HFFc6 (cell line): ENCODE data around the gene MTA3. TPM values are rescaled to one million over a fixed set of nuclear protein-coding genes. Genes with fewer than 3 reads are reported as not detected.
A peak's percentile ranks its signal among the peaks of the same experiment; 100 is the strongest.

Experiments
- DNase-seq: peaks from one replicate; pipeline ENCODE4 v3.0.0-alpha.2; 2018
- H3K27ac Mint-ChIP-seq: 2 replicates; pipeline ENCODE4 v1.8.0; 2020; ENCODE audit warnings: mild to moderate bottlenecking, mixed read lengths
- H3K27me3 Mint-ChIP-seq: 2 replicates; pipeline ENCODE4 v1.8.0; 2021; ENCODE audit warnings: mild to moderate bottlenecking, moderate library complexity, mixed read lengths; ENCODE audit not compliant: insufficient read depth
- H3K36me3 Mint-ChIP-seq: 2 replicates; pipeline ENCODE4 v1.8.0; 2021; ENCODE audit warnings: low read depth, mixed read lengths
- H3K4me1 Mint-ChIP-seq: 2 replicates; pipeline ENCODE4 v1.8.0; 2020; ENCODE audit warnings: low read depth, mixed read lengths
- H3K4me3 Mint-ChIP-seq: 2 replicates; pipeline ENCODE4 v1.8.0; 2020; ENCODE audit warnings: mild to moderate bottlenecking, moderate library complexity, mixed read lengths
- H3K9me3 Mint-ChIP-seq: 2 replicates; pipeline ENCODE4 v1.8.0; 2020; ENCODE audit warnings: mild to moderate bottlenecking, mixed read lengths
- CTCF ChIP-seq: fragments of 200-600 bp; sonication (generic); IDR thresholded peaks from 2 replicates; pipeline ENCODE4 v1.5.0; 2021; ENCODE audit warnings: antibody characterized with exemption, mild to moderate bottlenecking
- total RNA-seq, 6 experiments: library from RNA; stranded (reverse); fragmentation: NEBNext Ultra II Directional; extraction: Animal tissue kit (Norgen Biotek cat#: 25700); gene quantifications; 2 replicates in 1 of 6; 3 replicates in 5 of 6; pipeline ENCODE4 v1.2.3, GENCODE V29; 2021

Gene MTA3
- total RNA-seq, 6 experiments from 2014 or later, result 26.2 to 33.4 (median 30.7) TPM

GRCh38 chr2:42645551-42645950 lies 77.1 kb downstream of the MTA3 start:
- no peaks in the 10 kb centered on the region for H3K9me3 Mint-ChIP-seq
- no peak for TF ChIP-seq CTCF
- H3K27ac Mint-ChIP-seq, result no peak overlapping the region
- H3K27me3 Mint-ChIP-seq, result no peaks in the 10 kb centered on the region
- peaks cover 19% of the 10 kb centered on the region for H3K36me3 Mint-ChIP-seq
- H3K4me1 Mint-ChIP-seq, result peaks cover 24% of the 10 kb centered on the region
- DNase-seq, result peak; percentile 10
- H3K4me3 Mint-ChIP-seq, result no peak overlapping the region

GRCh38 chr2:42648796-42649195 lies 80.4 kb downstream of the MTA3 start:
- H3K27ac Mint-ChIP-seq, result no peak overlapping the region
- DNase-seq, result no peak
- no peak overlapping the region for H3K4me3 Mint-ChIP-seq
- no peaks in the 10 kb centered on the region for H3K27me3 Mint-ChIP-seq
- no peaks in the 10 kb centered on the region for H3K9me3 Mint-ChIP-seq
- TF ChIP-seq CTCF, result no peak
- H3K4me1 Mint-ChIP-seq, result peaks cover 26% of the 10 kb centered on the region
- peaks cover 19% of the 10 kb centered on the region for H3K36me3 Mint-ChIP-seq

DNA sequence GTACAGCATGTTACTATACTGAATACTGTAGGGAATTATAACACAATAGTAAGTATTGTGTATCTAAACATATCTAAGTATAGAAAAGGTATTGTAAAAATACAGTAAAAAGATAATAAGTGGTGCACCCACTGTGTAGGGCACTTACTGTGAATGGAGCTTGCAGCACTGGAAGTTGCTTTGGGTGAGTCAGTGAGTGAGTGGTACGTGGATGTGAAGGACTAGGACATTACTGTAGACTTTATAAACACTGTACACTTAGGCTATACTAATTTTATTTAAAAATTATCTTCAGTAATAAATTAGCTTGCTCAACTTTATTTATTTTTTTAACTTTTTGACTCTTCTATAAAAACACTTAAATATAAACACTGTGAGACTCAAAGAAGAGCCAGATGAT lies 82.6 kb downstream of the MTA3 start:
- peaks cover 26% of the 10 kb centered on the region for H3K4me1 Mint-ChIP-seq
- no peaks in the 10 kb centered on the region for H3K27me3 Mint-ChIP-seq
- no peaks in the 10 kb centered on the region for H3K9me3 Mint-ChIP-seq
- no peak overlapping the region for H3K27ac Mint-ChIP-seq
- peaks cover 7% of the 10 kb centered on the region for H3K36me3 Mint-ChIP-seq
- H3K4me3 Mint-ChIP-seq, result no peak overlapping the region
- DNase-seq, result no peak
- TF ChIP-seq CTCF, result no peak

GRCh38 chr2:42652086-42652485 lies 83.7 kb downstream of the MTA3 start:
- Mint-ChIP-seq H3K4me3 (no peak overlapping the region), H3K9me3 (no peaks in the 10 kb centered on the region), H3K4me1 (peaks cover 24% of the 10 kb centered on the region), H3K36me3 (no peaks in the 10 kb centered on the region), H3K27ac (no peak overlapping the region), H3K27me3 (no peaks in the 10 kb centered on the region)
- TF ChIP-seq CTCF, result no peak
- no peak for DNase-seq

GRCh38 chr2:42653039-42653438 lies 84.6 kb downstream of the MTA3 start:
- H3K27me3 Mint-ChIP-seq, result no peaks in the 10 kb centered on the region
- DNase-seq, result no peak
- no peak for TF ChIP-seq CTCF
- H3K36me3 Mint-ChIP-seq, result no peaks in the 10 kb centered on the region
- H3K4me1 Mint-ChIP-seq, result peaks cover 24% of the 10 kb centered on the region
- no peak overlapping the region for H3K27ac Mint-ChIP-seq
- no peak overlapping the region for H3K4me3 Mint-ChIP-seq
- no peaks in the 10 kb centered on the region for H3K9me3 Mint-ChIP-seq

DNA sequence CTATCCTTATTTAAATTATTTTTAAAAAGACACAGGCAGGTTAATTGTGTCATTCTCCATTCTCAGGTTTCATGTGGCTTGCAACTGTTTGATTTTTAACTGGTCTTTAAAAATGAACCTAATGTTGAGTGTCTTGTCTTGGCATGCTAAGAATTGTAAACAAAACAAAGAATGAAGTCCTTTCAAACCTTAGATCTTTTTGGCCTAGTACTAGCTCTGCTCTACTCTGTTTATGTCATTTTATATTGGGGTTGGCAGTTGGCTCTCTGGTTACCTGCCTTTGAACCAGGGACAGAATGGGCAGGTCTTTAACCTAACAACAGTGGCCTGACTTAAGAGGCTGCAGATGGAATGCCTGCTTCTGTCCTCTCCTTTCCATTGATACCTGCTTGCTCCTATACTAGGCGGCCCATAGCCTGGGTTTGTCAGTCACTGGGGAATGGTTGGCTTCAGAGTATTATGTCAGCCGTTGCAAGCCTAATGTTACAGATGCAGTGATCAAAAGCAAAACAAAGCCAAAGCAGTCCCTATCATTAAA lies 85.5 kb downstream of the MTA3 start:
- Mint-ChIP-seq H3K27ac (no peak overlapping the region), H3K36me3 (no peaks in the 10 kb centered on the region), H3K4me3 (no peak overlapping the region), H3K27me3 (no peaks in the 10 kb centered on the region), H3K9me3 (no peaks in the 10 kb centered on the region), H3K4me1 (peaks cover 24% of the 10 kb centered on the region)
- no peak for DNase-seq
- no peak for TF ChIP-seq CTCF
